Measurements from ENCODE around the gene PTGIR.

Gene PTGIR

GRCh38 chr19:46624958-46625661 is at the start of gene PTGIR:
Gene PTGIR, minus strand, starts transcription at chr19:46625089. Its CDS starts 864 bp downstream, at chr19:46624225.
- DNase-seq: no peak

- no peak for DNase-seq
Observed at GRCh38 chr19:46670813-46671212, 45.9 kb upstream of the PTGIR start.

GRCh38 chr19:46668662-46669061 is 43.8 kb upstream of the PTGIR start:
- no peak for DNase-seq

- no peak for DNase-seq
Observed at GRCh38 chr19:46665072-46665471, 40.2 kb upstream of the PTGIR start.

GRCh38 chr19:46661735-46662592 is 37.1 kb upstream of the PTGIR start:
- DNase-seq: peak; percentile 63

- peak; percentile 99 for DNase-seq
Observed at GRCh38 chr19:46661020-46661731, 36.3 kb upstream of the PTGIR start, which contains the start of gene DACT3. Gene DACT3, minus strand, starts transcription at chr19:46661182. Its CDS starts 118 bp downstream, at chr19:46661064.

GRCh38 chr19:46660551-46661019 is 35.7 kb upstream of the PTGIR start:
- DNase-seq: no peak

- no peak for DNase-seq
Observed at GRCh38 chr19:46660008-46660517, 35.2 kb upstream of the PTGIR start.

- no peak for DNase-seq
Observed at GRCh38 chr19:46659151-46660007, 34.5 kb upstream of the PTGIR start.

GRCh38 chr19:46656541-46656940 is 31.7 kb upstream of the PTGIR start:
- DNase-seq: no peak

- no peak for DNase-seq
Observed at GRCh38 chr19:46654621-46655152, 29.8 kb upstream of the PTGIR start.

- no peak for DNase-seq
Observed at GRCh38 chr19:46650445-46650844, 25.6 kb upstream of the PTGIR start.

GRCh38 chr19:46648961-46649960 is 24.4 kb upstream of the PTGIR start:
- no peak for DNase-seq

GRCh38 chr19:46648060-46648960 is 23.4 kb upstream of the PTGIR start:
- DNase-seq: no peak

- DNase-seq: no peak
Observed at GRCh38 chr19:46646402-46646801, 21.5 kb upstream of the PTGIR start.

- no peak for DNase-seq
Observed at GRCh38 chr19:46644720-46645119, 19.8 kb upstream of the PTGIR start.

- DNase-seq: no peak
Observed at GRCh38 chr19:46640656-46641055, 15.8 kb upstream of the PTGIR start.

GRCh38 chr19:46639358-46640182 is 14.7 kb upstream of the PTGIR start:
- DNase-seq: no peak

Measured in activated effector memory CD4-positive, alpha-beta T cell treated with Interleukin-2 at 50 U/mL for 16 hours (primary cell).